Mucosa of descending colon (tissue), 3 donors: Measurements from ENCODE around the gene HS6ST3. TPM values are rescaled to one million over a fixed set of nuclear protein-coding genes. Genes with fewer than 3 reads are reported as not detected.

ENCODE experiments used
- ATAC-seq: fragments of 200-7000 bp; cut with Tn5 transposase; one replicate; pipeline ENCODE4 v1.9.1; 2020; ENCODE audit warnings: mild to moderate bottlenecking, moderate library complexity
- DNase-seq, 3 donors: peaks; one replicate each; pipeline ENCODE4 v3.0.0-alpha.2; 2020
- H3K36me3 ChIP-seq: fragments of 200-600 bp; one replicate; pipeline ENCODE4 v1.8.0; 2021; ENCODE audit warnings: low read depth, mild to moderate bottlenecking
- H3K4me1 ChIP-seq: fragments of 200-600 bp; one replicate; pipeline ENCODE4 v1.8.0; 2021; ENCODE audit warnings: low read depth, mild to moderate bottlenecking
- H3K4me3 ChIP-seq: fragments of 200-600 bp; one replicate; pipeline ENCODE4 v1.8.0; 2021; ENCODE audit warnings: mild to moderate bottlenecking
- H3K9me3 ChIP-seq: fragments of 200-600 bp; one replicate; pipeline ENCODE4 v1.8.0; 2021; ENCODE audit warnings: mild to moderate bottlenecking
- CTCF ChIP-seq: fragments of 200-600 bp; IDR thresholded peaks from one replicate; pipeline ENCODE4 v1.8.0; 2022; ENCODE audit warnings: antibody characterized with exemption, mild to moderate bottlenecking
- intact Hi-C, 2 donors: fragments of 100-400 bp; cut with DNase I in 1 of 2; cut with micrococcal nuclease in 1 of 2; formaldehyde crosslinking; loops; one replicate each; pipeline versions ENCODE4 v1.11.0 to v1.11.1; 2022; cut with DNase I, micrococcal nuclease
- total RNA-seq, 3 donors: library from RNA; stranded (reverse); fragmentation: NEBNext Ultra II Directional in 2 of 3; extraction: Animal tissue kit (Norgen Biotek cat#: 25700) in 2 of 3; gene quantifications; one replicate each; pipeline versions ENCODE4 v1.2.1 to v1.2.4, GENCODE V29; 2021 to 2023
- donor health status: DM: no; HTN: no; CAD: no; lungs with moderate emphysema.
- donor health status: DM: no; HTN: no; CAD: no.
- donor health status: DM: no; HTN: yes; CAD: no.

The HS6ST3 gene
- total RNA-seq, 3 donors from 2014 or later: 0.14 to 0.89 TPM; not detected in 1

GRCh38 chr13:96835546-96835945 lies 745.6 kb downstream of the HS6ST3 start:
- ATAC-seq (no peak), DNase-seq (no peak)
- intact Hi-C loops: no loop called here
- no peak for TF ChIP-seq CTCF
- Histone ChIP-seq H3K9me3 (no peaks in the 10 kb centered on the region), H3K36me3 (no peaks in the 10 kb centered on the region), H3K4me3 (no peak overlapping the region), H3K4me1 (no peaks in the 10 kb centered on the region)

GRCh38 chr13:96836733-96837132 lies 746.8 kb downstream of the HS6ST3 start:
- TF ChIP-seq CTCF: no peak
- intact Hi-C loops: no loop called here
- DNase-seq (no peak), ATAC-seq (no peak)
- Histone ChIP-seq H3K4me1 (no peaks in the 10 kb centered on the region), H3K36me3 (no peaks in the 10 kb centered on the region), H3K4me3 (no peak overlapping the region), H3K9me3 (no peaks in the 10 kb centered on the region)

- no peak for TF ChIP-seq CTCF
- no peaks in the 10 kb centered on the region for H3K9me3 ChIP-seq
- ATAC-seq: no peak
- no peak for DNase-seq
- no peaks in the 10 kb centered on the region for H3K36me3 ChIP-seq
- no peak overlapping the region for H3K4me3 ChIP-seq
- intact Hi-C loops: no loop called here
- H3K4me1 ChIP-seq: no peaks in the 10 kb centered on the region
Measured at GRCh38 chr13:96837809-96838208, 747.9 kb downstream of the HS6ST3 start.

DNA sequence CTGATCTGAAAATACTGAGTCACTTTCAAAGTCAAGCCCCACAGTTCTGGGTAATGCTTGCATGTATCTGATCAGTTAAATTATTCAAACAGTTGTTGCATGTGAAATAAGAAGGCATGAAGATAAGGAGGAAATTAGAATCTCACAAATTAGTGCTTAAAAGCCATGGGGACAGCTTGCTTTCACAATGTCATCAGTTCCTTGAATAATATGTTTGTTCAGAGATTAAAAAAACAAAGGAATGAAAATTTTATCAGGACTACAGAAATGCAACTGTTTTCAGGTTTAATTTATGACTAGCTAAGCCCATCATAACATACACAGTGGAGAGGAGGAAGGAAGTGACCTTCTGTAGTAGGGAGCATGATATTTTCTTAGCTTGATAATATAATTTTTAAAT lies 754.3 kb downstream of the HS6ST3 start:
- no peak overlapping the region for H3K4me3 ChIP-seq
- H3K4me1 ChIP-seq: no peaks in the 10 kb centered on the region
- DNase-seq: no peak
- no peak for ATAC-seq
- intact Hi-C loops: no loop called here
- no peaks in the 10 kb centered on the region for H3K36me3 ChIP-seq
- H3K9me3 ChIP-seq: no peaks in the 10 kb centered on the region
- no peak for TF ChIP-seq CTCF

GRCh38 chr13:96844616-96845015 lies 754.7 kb downstream of the HS6ST3 start:
- Histone ChIP-seq H3K4me1 (no peaks in the 10 kb centered on the region), H3K36me3 (no peaks in the 10 kb centered on the region), H3K4me3 (no peak overlapping the region), H3K9me3 (no peaks in the 10 kb centered on the region)
- no peak for TF ChIP-seq CTCF
- ATAC-seq (no peak), DNase-seq (no peak)
- intact Hi-C loops: no loop called here

DNA sequence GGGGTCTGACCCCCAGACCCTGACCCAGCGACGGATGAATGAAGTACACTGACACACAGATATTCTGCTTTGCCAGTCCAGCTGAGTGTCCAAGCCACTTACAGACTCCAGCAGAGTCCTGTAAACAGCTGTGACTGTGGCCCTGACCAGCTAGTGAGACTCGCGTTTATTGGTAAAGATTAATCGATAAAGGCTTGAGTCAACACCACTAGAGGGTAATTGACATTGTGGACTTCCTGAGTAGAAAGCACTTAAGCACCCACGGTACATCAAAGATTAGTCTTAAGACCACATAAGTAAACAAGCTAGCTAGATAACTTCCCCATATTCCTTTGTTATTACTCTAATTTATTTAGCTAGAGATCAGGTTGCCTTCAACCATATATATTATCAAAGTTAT lies 758.4 kb downstream of the HS6ST3 start:
- no peak for TF ChIP-seq CTCF
- ATAC-seq (no peak), DNase-seq (no peak)
- Histone ChIP-seq H3K9me3 (no peaks in the 10 kb centered on the region), H3K4me1 (no peaks in the 10 kb centered on the region), H3K4me3 (no peak overlapping the region), H3K36me3 (no peaks in the 10 kb centered on the region)
- intact Hi-C loops: no loop called here
